H7 (cell line): ENCODE results near the gene TCF25. TPM values are rescaled to one million over a fixed set of nuclear protein-coding genes. Genes with fewer than 3 reads are reported as not detected.

Experiments
- DNase-seq: peaks from one replicate; pipeline ENCODE4 v3.0.0; 2012
- H3K27me3 ChIP-seq: 2 replicates; pipeline ENCODE4 v1.6.0; 2011; ENCODE audit warnings: mild to moderate bottlenecking, low read length; ENCODE audit not compliant: control insufficient read depth, insufficient read depth
- H3K36me3 ChIP-seq: replicated peaks from 2 replicates; pipeline ENCODE4 v1.5.1; 2011; ENCODE audit warnings: low read length; ENCODE audit not compliant: control insufficient read depth, insufficient read depth
- H3K4me3 ChIP-seq: 2 replicates; pipeline ENCODE4 v1.5.1; 2011; ENCODE audit warnings: low read depth, mild to moderate bottlenecking, control low read depth, low read length, moderate library complexity; ENCODE audit not compliant: insufficient read depth
- total RNA-seq: library from RNA; depleted of rRNA; stranded (reverse); fragments of >200 nt; shearing (Covaris generic); gene quantifications from 2 replicates; pipeline ENCODE4 v1.2.3, GENCODE V29; 2014

TCF25 gene
- total RNA-seq, 1 experiment from 2014 or later = 70.5 TPM

DNA sequence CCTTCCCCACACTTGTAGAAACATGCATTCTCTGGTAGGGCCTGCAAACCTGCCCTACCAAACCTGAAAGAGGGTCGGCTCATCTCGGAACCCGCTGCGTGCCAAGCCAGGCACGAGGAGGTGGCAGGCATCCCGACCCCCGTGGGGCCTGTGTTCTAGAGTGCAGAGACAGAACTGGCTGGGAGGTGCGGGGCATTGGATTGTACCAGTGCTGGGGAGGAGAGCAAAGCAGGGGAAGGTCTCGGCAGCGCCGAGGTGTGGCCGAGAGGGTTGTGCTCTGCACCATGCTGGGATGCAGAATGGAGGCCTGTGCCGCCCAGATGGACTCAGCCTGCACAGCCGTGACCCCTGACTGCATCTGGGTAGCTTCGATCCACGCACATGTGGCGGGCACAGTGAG is 27.5 kb downstream of the TCF25 start:
- no peaks in the 10 kb centered on the region for H3K27me3 ChIP-seq
- H3K36me3 ChIP-seq = peaks cover 14% of the 10 kb centered on the region
- DNase-seq = no peak
- no peak overlapping the region for H3K4me3 ChIP-seq

DNA sequence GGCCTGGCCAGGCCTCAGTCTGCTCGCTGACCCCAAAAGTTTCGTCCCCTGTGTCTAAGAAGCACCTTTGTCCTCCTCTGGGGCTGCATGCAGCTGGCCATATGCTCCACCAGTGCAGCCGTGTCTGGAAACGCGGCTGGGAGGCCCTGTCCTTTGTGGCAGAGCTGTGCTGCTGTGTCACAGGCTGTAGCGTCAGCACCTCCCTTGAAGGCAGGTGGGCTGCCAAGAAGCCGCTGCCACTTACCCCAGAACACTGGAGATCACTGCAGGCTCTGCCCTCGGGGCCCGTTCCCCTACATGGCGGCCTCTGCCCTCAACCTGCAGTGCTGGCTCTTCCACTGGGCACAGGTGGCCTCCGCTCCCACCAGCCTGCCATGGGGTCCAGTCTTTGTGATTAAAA is 29.6 kb downstream of the TCF25 start:
- Histone ChIP-seq H3K4me3 (no peak overlapping the region), H3K27me3 (no peaks in the 10 kb centered on the region), H3K36me3 (peaks cover 14% of the 10 kb centered on the region)
- no peak for DNase-seq

DNA sequence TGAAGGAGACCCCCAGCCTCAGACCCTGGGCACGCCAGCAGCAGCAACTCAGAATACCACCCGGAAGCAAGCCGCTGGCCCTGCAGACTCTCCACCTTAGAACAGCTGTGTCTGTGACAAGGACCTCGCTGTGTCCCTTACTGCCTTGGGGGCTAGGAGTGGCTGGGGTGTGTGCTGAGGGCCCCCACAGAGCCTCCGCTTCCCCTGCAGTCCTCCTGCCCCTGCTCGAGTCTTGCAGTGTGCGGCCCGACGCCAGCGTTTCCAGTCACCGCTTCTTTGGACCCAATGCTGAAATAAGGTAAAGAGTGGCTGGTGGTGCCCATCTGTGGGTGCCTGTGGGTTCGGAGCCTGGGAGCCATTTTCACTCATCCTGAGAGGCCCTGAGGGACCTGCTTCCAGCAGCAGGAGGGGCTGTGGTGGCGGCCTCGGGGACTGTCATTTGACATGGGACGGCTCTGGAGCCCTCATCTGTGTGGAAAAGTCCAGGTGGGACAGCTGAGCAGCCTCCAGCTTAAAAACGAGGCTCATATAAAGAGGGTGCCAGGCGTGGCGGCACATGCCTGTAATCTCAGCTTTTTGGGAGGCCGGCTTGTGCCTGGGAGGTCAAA is 30.6 kb downstream of the TCF25 start:
- no peak overlapping the region for H3K4me3 ChIP-seq
- peaks cover 11% of the 10 kb centered on the region for H3K36me3 ChIP-seq
- DNase-seq = no peak
- H3K27me3 ChIP-seq = no peaks in the 10 kb centered on the region

DNA sequence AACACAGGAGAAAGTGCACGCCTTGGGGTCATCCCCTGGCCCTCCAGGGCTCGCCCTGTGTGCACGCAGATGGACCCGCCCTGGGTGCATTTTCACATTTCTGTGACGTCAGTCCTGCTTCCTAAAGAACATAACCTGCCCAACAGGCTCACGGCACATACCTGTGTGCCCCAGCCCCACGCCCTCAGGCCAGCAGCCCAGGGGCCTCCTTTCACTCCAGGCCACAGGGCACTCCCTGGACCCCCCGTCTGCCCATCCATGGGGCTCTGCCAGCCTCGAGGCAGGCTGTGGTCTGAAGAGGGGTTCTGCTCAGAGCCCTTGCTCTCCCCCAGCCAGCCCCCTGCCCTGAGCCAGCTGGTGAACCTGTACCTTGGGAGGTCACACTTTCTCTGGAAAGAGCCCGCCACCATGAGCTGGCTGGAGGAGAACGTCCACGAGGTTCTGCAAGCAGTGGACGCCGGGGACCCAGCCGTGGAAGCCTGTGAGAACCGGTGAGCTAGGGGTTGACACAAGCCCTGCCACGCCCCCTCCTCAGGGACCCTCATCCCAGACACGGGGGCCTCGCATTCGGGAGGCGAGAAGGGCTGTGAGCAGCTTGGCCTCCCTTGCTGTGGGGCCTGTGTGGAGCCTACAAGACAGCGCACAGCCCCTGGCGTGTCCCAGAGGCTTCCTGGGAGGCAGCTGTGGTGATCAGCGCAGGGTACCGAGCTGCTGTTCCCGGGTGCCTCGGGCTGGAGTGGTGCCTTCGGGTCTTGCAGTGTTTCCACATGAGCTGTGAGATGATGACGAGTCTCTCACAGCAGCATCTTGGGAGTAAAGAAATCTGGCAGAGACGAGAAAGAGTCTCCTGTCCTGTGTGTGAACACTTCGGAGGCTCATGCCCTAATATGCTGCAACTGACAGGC is 31.5 kb downstream of the TCF25 start:
- Histone ChIP-seq H3K36me3 (peaks cover 11% of the 10 kb centered on the region), H3K27me3 (no peaks in the 10 kb centered on the region), H3K4me3 (no peak overlapping the region)
- DNase-seq = no peak

DNA sequence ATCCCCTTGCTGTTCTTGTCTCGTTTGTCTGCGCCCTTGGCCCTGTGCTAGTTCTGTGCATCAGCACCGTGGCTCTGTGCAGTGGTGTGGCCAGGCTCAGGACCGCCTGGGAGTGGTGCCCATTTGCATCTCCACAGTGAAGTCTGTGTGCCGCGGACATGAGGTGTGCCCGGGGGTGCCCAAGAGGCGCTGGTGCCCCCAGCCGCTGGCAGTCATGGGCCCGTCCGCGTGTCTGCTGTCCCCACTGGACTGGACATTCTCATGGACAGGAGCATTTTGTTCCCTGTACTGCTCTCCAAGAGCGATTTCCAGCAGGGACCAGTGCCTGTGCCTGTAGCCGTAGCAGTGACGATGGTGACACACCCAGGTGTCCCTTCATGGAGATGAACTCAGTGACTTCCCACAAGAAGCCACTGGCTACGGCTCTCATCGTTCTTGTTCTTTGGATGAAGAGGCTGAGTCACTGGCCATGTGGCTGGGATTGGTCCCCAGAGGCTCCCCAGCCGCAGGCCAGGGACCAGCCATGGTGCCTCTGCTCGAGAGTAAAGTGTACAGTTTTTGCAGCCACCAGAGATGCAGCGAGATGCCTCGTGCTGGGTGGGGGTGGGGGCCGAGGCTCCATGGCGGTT is 32.2 kb downstream of the TCF25 start:
- Histone ChIP-seq H3K4me3 (no peak overlapping the region), H3K36me3 (peaks cover 8% of the 10 kb centered on the region), H3K27me3 (no peaks in the 10 kb centered on the region)
- DNase-seq = no peak

DNA sequence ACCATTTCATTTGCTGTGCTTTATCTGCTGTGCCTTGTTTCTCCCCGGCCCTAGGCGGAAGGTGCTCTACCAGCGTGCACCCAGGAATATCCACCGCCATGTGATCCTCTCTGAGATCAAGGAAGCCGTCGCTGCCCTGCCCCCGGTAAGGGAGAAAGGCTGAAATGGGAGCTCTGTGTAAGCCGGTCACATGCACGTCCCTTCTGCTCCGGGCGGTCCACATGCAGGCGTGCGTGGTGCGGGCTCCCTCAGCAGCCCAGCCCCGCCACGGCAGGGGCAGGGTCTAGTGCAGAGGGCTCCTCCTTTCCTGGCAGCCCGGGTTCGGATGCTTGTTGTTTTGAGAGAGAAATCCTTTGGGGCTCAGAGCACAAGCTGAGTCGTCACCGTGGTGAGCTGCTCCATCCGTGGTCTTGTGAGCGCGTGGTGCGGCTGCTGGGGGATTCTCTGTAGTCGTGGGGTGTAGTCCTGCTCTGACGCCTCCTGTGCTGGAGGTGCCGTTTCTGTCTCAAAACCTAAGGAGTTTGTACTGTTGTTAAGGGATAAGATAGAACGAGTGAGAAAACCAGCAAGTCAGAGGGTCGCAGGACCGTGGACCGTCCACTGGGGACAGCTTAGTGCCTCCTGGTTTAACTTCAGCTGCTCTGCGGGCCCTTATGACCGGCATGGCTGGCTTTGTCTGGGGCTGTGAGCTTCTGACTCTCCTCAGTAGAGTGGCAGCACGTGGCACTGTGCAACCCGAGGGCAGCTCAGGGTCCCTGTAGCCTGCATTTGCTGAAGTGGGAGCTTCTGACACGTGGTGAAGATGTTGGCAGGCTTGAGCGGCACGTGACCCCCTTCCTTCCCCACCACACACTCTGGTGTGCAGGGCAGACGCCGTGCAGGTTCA is 33.0 kb downstream of the TCF25 start:
- peaks cover 9% of the 10 kb centered on the region for H3K36me3 ChIP-seq
- DNase-seq = no peak
- no peak overlapping the region for H3K4me3 ChIP-seq
- H3K27me3 ChIP-seq = no peaks in the 10 kb centered on the region

DNA sequence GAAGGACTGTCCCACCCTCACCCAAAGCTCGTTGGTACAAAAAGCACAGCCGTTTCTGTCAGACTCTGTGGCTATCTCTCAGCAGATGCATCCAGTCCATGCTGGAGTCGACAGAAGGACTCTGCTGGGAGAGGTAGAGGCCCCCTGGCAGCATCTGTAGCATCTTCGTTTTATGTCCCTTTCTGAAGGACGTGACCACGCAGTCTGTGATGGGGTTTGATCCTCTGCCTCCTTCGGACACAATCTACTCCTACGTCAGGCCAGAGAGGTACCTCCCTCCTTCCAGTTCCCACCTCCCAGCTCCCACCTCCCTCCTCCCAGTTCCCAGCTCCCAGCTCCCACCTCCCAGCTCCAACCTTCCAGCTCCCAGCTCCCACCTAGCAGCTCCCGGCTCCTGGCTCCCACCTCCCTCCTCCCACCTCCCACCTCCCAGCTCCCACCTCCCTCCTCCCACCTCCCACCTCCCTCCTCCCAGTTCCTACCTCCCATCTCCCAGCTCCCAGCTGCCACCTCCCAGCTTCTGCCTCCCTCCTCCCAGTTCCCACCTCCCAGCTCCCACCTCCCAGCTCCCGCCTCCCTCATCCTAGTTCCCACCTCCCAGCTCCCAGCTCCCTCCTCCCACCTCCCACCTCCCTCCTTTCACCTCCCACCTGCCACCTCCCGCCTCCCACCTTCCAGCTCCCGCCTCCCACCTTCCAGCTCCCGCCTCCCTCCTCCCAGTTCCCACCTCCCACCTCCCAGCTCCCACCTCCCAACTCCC is 33.8 kb downstream of the TCF25 start:
- no peaks in the 10 kb centered on the region for H3K27me3 ChIP-seq
- H3K36me3 ChIP-seq = peaks cover 9% of the 10 kb centered on the region

DNA sequence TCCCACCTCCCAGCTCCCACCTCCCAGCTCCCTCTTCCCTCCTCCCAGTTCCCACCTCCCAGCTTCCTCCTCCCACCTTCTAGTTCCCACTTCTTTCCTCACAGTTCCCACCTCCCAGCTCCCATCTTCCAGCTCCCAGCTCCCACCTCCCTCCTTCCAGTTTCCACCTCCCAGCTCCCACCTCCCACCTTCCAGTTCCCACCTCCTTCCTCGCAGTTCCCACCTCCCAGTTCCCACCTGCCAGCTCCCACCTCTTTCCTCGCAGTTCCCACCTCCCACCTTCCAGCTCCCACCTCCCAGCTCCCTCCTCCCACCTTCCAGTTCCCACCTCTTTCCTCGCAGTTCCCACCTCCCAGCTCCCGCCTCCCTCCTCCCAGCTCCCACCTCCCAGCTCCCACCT is 34.8 kb downstream of the TCF25 start:
- Histone ChIP-seq H3K27me3 (no peaks in the 10 kb centered on the region), H3K36me3 (peaks cover 9% of the 10 kb centered on the region), H3K4me3 (no peak overlapping the region)
- peak; percentile 36 for DNase-seq

More for the DNA sequence above, 33.8 kb downstream of the TCF25 start:
- no peak overlapping the region for H3K4me3 ChIP-seq
- DNase-seq = no peak

DNA sequence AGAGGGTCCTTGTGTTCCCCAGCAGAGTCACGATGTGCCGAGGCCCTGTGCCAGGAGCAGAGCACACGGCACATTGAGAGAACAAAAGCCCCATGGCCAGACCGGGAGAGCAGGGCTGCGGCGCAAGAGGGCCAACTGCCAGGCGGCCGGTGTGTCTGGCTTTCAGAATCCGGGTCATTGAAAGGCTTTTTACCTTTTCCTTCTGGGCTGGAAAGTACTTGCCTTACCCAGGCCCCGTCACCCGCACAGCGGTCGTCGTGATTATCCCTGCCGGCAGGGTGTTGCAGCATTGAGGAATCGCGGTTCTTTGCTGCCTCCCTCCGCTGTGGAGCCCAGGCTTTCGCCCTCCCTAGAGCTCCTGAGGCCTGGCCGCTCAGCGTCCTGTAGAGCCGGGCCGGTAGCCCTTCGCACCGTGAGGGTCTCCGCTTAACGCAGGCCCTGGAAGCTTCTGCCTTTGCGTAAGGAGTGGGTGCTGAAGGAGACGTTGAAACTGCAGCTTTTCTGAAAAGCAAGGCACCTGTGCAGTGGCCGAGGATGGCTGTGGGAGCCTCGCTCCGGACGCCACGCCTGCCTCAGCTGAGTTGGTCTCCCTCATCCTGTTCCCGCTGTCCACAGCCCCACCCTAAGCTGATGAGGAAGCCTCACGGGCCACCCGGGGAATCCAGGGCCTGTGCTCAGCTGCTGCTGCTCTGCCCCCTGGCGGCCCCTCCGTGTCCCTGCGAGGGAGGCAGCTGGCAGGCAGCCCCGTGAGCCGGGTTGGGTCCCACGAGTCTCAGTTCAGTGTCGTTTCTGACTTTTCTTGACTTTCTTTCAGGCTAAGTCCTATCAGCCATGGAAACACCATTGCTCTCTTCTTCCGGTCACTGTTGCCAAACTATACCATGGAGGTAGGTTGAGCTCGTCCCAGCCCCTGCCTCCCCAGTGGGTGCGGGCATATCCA is 36.7 kb downstream of the TCF25 start:
- DNase-seq = peak; percentile 98
- Histone ChIP-seq H3K27me3 (no peaks in the 10 kb centered on the region), H3K4me3 (no peak overlapping the region), H3K36me3 (peaks cover 9% of the 10 kb centered on the region)

DNA sequence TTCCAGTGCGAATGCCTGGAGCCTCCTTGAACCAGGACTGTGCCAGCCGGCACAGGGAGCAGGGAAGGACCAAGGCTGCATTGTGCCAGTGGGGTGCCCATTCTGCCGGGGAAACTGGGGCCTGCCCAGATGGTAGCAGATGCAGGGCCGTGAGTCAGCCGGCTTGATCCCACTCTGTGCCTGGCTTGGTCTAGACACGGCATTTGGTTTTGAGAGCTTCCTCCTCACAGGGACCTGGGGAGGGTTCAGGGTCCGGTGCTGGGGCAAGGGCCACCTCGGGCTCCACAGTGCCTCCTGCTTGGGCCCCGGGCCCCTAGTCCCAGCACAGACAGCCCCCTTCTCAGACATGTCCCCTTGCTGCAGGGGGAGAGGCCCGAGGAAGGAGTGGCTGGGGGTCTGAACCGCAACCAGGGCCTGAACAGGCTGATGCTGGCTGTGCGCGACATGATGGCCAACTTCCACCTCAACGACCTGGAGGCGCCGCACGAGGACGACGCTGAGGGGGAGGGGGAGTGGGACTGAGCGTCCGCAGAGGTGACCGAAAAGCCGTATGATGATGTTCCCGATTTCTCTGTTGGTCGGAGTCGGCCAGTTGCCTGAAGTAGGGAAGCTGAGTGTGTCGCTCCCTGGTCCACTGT is 37.4 kb downstream of the TCF25 start:
- H3K27me3 ChIP-seq = no peaks in the 10 kb centered on the region
- peak; percentile 36 for DNase-seq
- H3K4me3 ChIP-seq = no peak overlapping the region
- peaks cover 9% of the 10 kb centered on the region for H3K36me3 ChIP-seq

DNA sequence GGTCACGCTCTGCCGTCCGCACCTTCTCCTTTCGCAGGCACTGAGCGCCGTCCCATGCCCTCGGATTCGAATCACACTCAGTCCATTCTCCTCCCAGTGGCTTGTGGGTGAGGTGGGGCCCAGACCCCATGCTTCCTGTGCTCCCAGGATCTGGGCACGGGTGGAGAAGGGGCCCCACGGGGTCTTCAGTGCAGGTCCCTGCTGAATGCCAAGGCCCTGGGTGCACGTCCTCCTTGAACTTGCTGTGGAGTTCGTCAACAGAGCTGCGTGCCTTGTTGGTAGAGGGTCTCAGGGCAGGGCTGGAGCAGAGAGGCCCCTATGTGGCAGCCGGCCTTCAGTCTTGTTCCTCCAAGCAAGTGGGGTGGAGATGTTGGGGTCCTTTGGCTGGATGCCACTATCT is 38.0 kb downstream of the TCF25 start:
- Histone ChIP-seq H3K4me3 (no peak overlapping the region), H3K36me3 (peaks cover 9% of the 10 kb centered on the region), H3K27me3 (no peaks in the 10 kb centered on the region)
- no peak for DNase-seq

DNA sequence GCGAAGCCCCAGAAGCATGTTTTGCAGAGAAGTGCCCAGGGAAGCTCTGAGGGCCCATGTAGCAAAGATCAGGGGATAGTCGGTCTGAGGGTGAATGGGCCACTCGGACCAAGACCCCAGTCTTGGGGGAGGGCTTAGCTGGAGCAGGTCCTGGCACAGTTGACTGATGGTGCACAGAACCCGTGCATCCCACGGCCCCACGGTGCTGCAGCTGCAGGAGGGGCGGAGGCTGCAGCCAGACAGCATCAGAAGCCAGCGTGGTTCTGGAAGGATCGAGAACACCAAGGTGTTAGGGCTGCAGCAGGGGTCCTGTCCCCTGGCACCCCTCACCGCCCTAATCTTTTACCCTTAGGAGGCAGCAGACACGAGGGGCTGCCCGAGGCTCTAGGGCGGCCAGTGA is 38.8 kb downstream of the TCF25 start:
- Histone ChIP-seq H3K4me3 (no peak overlapping the region), H3K27me3 (no peaks in the 10 kb centered on the region), H3K36me3 (peaks cover 4% of the 10 kb centered on the region)
- no peak for DNase-seq
